Vagina (tissue), 2 donors: ENCODE measurements around the gene RRP12. TPM values are rescaled to one million over a fixed set of nuclear protein-coding genes. Genes with fewer than 3 reads are reported as not detected.

ENCODE experiments used
- DNase-seq, 2 donors: peaks; one replicate each; pipeline ENCODE4 v3.0.0-alpha.2; 2017; ENCODE audit errors: extremely low spot score in 2 of 2
- H3K27ac ChIP-seq: fragments of 200-600 bp; sonication (generic); one replicate; pipeline ENCODE4 v1.5.1; 2019
- H3K27me3 ChIP-seq: fragments of 200-600 bp; sonication (generic); one replicate; pipeline ENCODE4 v1.5.1; 2019
- H3K36me3 ChIP-seq, 2 donors: fragments of 200-600 bp; sonication (generic); one replicate each; pipeline ENCODE4 v1.5.1; 2017 to 2019
- H3K4me1 ChIP-seq: fragments of 200-600 bp; sonication (generic); one replicate; pipeline ENCODE4 v1.5.1; 2019
- H3K4me3 ChIP-seq, 2 donors: fragments of 200-600 bp; sonication (generic); 1 replicate in 1 of 2; 2 replicates in 1 of 2; pipeline ENCODE4 v1.5.1; 2016 to 2019
- H3K9me3 ChIP-seq: fragments of 200-600 bp; sonication (generic); one replicate; pipeline ENCODE4 v1.5.1; 2019
- CTCF ChIP-seq, 3 experiments: fragments of 450-650 bp in 2 of 3; fragments of 200-600 bp in 1 of 3; sonication (generic) in 1 of 3; IDR thresholded peaks; one replicate each; pipeline ENCODE4 v1.5.1; 2017 to 2019; ENCODE audit warnings: antibody characterized with exemption in 3 of 3, mild to moderate bottlenecking in 2 of 3, moderate library complexity in 2 of 3
- POLR2A ChIP-seq, 2 donors: fragments of 450-650 bp; IDR thresholded peaks; one replicate each; pipeline ENCODE4 v1.6.1; 2017; ENCODE audit warnings: antibody characterized with exemption in 2 of 2, mild to moderate bottlenecking in 2 of 2, moderate library complexity in 2 of 2
- POLR2AphosphoS5 ChIP-seq, 2 donors: sonication (generic); formaldehyde crosslinking; IDR thresholded peaks; one replicate each; pipeline ENCODE4 v1.9.0; 2017; ENCODE audit warnings: antibody characterized with exemption in 2 of 2, mild to moderate bottlenecking in 2 of 2, low read depth in 1 of 2; ENCODE audit not compliant: insufficient read depth in 1 of 2
- intact Hi-C: fragments of 100-400 bp; cut with DNase I; formaldehyde crosslinking; loops from one replicate; pipeline ENCODE4 v1.15.1; 2023
- total RNA-seq: library from RNA; depleted of rRNA; stranded (reverse); fragments of >200 nt; gene quantifications from one replicate; pipeline ENCODE4 v1.2.3, GENCODE V29; 2016

RRP12 gene
- total RNA-seq, 1 donor from 2014 or later: 32.7 TPM

- no peak for DNase-seq
- intact Hi-C loops: no loop called here
- no peaks in the 10 kb centered on the region for H3K4me1 ChIP-seq
- H3K36me3 ChIP-seq: peaks cover 0 to 8% of the 10 kb centered on the region in 2 donors
- no peak overlapping the region for H3K4me3 ChIP-seq
- no peaks in the 10 kb centered on the region for H3K27me3 ChIP-seq
- TF ChIP-seq CTCF (IDR thresholded peaks at IDR 0.05) (no peak), POLR2AphosphoS5 (IDR thresholded peaks at IDR 0.05; ENCODE audit: insufficient read depth in 1 of 2, low read depth in 1 of 2) (no peak), POLR2A (IDR thresholded peaks at IDR 0.05) (no peak)
- no peaks in the 10 kb centered on the region for H3K9me3 ChIP-seq
- no peak overlapping the region for H3K27ac ChIP-seq
Measured at GRCh38 chr10:97380516-97380915, 20.6 kb downstream of the RRP12 start.

GRCh38 chr10:97378933-97379921 lies 21.9 kb downstream of the RRP12 start:
- intact Hi-C loops: no loop called here
- H3K4me3 ChIP-seq: no peak overlapping the region
- DNase-seq: no peak
- TF ChIP-seq CTCF (IDR thresholded peaks at IDR 0.05): no peak
- no peak for TF ChIP-seq POLR2A (IDR thresholded peaks at IDR 0.05)
- TF ChIP-seq POLR2AphosphoS5 (IDR thresholded peaks at IDR 0.05; ENCODE audit: insufficient read depth in 1 of 2, low read depth in 1 of 2): no peak
- no peaks in the 10 kb centered on the region for H3K27me3 ChIP-seq
- H3K4me1 ChIP-seq: no peaks in the 10 kb centered on the region
- no peaks in the 10 kb centered on the region for H3K9me3 ChIP-seq
- H3K27ac ChIP-seq: no peak overlapping the region
- H3K36me3 ChIP-seq: peaks cover 0 to 8% of the 10 kb centered on the region in 2 donors

- no peak overlapping the region for H3K4me3 ChIP-seq
- TF ChIP-seq POLR2AphosphoS5 (IDR thresholded peaks at IDR 0.05; ENCODE audit: insufficient read depth in 1 of 2, low read depth in 1 of 2) (no peak), POLR2A (IDR thresholded peaks at IDR 0.05) (no peak), CTCF (IDR thresholded peaks at IDR 0.05) (no peak)
- no peaks in the 10 kb centered on the region for H3K4me1 ChIP-seq
- H3K27me3 ChIP-seq: no peaks in the 10 kb centered on the region
- H3K36me3 ChIP-seq: peaks cover 0 to 27% of the 10 kb centered on the region in 2 donors
- no peak for DNase-seq
- H3K27ac ChIP-seq: no peak overlapping the region
- intact Hi-C loops: no loop called here
- no peaks in the 10 kb centered on the region for H3K9me3 ChIP-seq
Measured at GRCh38 chr10:97376413-97376812, 24.7 kb downstream of the RRP12 start.

- Histone ChIP-seq H3K4me1 (no peaks in the 10 kb centered on the region), H3K36me3 (peaks cover 0 to 52% of the 10 kb centered on the region in 2 donors), H3K4me3 (no peak overlapping the region), H3K27me3 (no peaks in the 10 kb centered on the region), H3K9me3 (no peaks in the 10 kb centered on the region), H3K27ac (no peak overlapping the region)
- intact Hi-C loops: no loop called here
- DNase-seq: no peak
- TF ChIP-seq POLR2AphosphoS5 (IDR thresholded peaks at IDR 0.05; ENCODE audit: insufficient read depth in 1 of 2, low read depth in 1 of 2) (no peak), CTCF (IDR thresholded peaks at IDR 0.05) (no peak), POLR2A (IDR thresholded peaks at IDR 0.05) (no peak)
Measured at GRCh38 chr10:97373456-97373855, 27.7 kb downstream of the RRP12 start.
